B cell (primary cell): ENCODE measurements around the gene TTYH1. TPM values are rescaled to one million over a fixed set of nuclear protein-coding genes. Genes with fewer than 3 reads are reported as not detected.

Source experiments
- ATAC-seq: fragments of 200-7000 bp; cut with Tn5 transposase; one replicate; pipeline ENCODE4 v1.10.0; 2021; ENCODE audit warnings: low read depth, mild to moderate bottlenecking, moderate number of reproducible peaks, moderate library complexity
- CTCF ChIA-PET: fragments of 350-600 bp; sonication (Branson Sonifier 250); formaldehyde crosslinking; loops from one replicate; lab custom pipeline; 2021; ENCODE audit warnings: antibody characterized with exemption, inconsistent platforms; lab: Charles Lee
- POLR2A ChIA-PET: fragments of 350-600 bp; sonication (Branson Sonifier 250); formaldehyde crosslinking; loops from one replicate; lab custom pipeline; 2021; ENCODE audit warnings: antibody characterized with exemption; lab: Charles Lee
- DNase-seq: peaks from one replicate; pipeline ENCODE4 v3.0.0; 2013
- H2AFZ ChIP-seq: 2 replicates; pipeline ENCODE4 v1.6.1; 2012; ENCODE audit warnings: mild to moderate bottlenecking, low read depth, low read length; ENCODE audit not compliant: insufficient read depth, poor library complexity, severe bottlenecking
- H3K27ac ChIP-seq, 2 donors: 1 replicate in 1 of 2; 2 replicates in 1 of 2; pipeline ENCODE4 v1.5.1; 2012 to 2013; ENCODE audit warnings: low read length in 2 of 2, mild to moderate bottlenecking in 2 of 2, moderate library complexity in 1 of 2
- H3K27me3 ChIP-seq, 4 experiments: fragments of 200-600 bp in 1 of 4; sonication (generic) in 1 of 4; replicated peaks in 1 of 4; 1 replicate in 2 of 4; 2 replicates in 2 of 4; pipeline versions ENCODE4 v1.6.1 to v1.7.0; 2013 to 2016; ENCODE audit warnings: low read length in 3 of 4, mild to moderate bottlenecking in 2 of 4, mixed read lengths in 1 of 4, moderate library complexity in 1 of 4; ENCODE audit not compliant: insufficient read depth in 4 of 4, control insufficient read depth in 3 of 4; ENCODE audit errors: control extremely low read depth in 1 of 4
- H3K36me3 ChIP-seq, 2 experiments: replicated peaks in 1 of 2; 1 replicate in 1 of 2; 2 replicates in 1 of 2; pipeline versions ENCODE4 v1.6.1 to v1.7.1; 2013; ENCODE audit warnings: low read length in 1 of 2; ENCODE audit not compliant: insufficient read depth in 2 of 2, control insufficient read depth in 1 of 2; ENCODE audit errors: control extremely low read depth in 1 of 2, extremely low read depth in 1 of 2
- H3K4me1 ChIP-seq, 2 donors: fragments of 200-600 bp in 1 of 2; sonication (generic) in 1 of 2; 1 replicate in 1 of 2; 2 replicates in 1 of 2; pipeline versions ENCODE4 v1.5.1 to v1.6.1; 2013 to 2017; ENCODE audit warnings: low read length in 2 of 2; ENCODE audit not compliant: control insufficient read depth in 2 of 2, insufficient read depth in 2 of 2
- H3K4me2 ChIP-seq: replicated peaks from 2 replicates; pipeline ENCODE3; 2012; ENCODE audit warnings: mild to moderate bottlenecking, low read depth, low read length; ENCODE audit not compliant: poor library complexity, severe bottlenecking
- H3K4me3 ChIP-seq, 5 experiments: fragments of 200-600 bp in 1 of 5; sonication (generic) in 1 of 5; 1 replicate in 3 of 5; 2 replicates in 2 of 5; pipeline versions ENCODE4 v1.5.1 to v1.7.0; 2011 to 2016; ENCODE audit warnings: low read length in 4 of 5, mild to moderate bottlenecking in 4 of 5, low read depth in 2 of 5, control low read depth in 1 of 5, moderate library complexity in 1 of 5; ENCODE audit not compliant: insufficient read depth in 1 of 5; ENCODE audit errors: control extremely low read depth in 1 of 5, extremely low read depth in 1 of 5
- H3K79me2 ChIP-seq: fragments of 200-600 bp; sonication (generic); one replicate; pipeline ENCODE4 v1.6.0; 2016; ENCODE audit warnings: low read length; ENCODE audit not compliant: control insufficient read depth, insufficient read depth
- H3K9ac ChIP-seq: fragments of 200-600 bp; sonication (generic); 2 replicates; pipeline ENCODE4 v1.6.1; 2017; ENCODE audit warnings: mild to moderate bottlenecking, low read length, moderate library complexity
- H3K9me3 ChIP-seq, 3 donors: one replicate each; pipeline versions ENCODE4 v1.6.1 to v1.7.1; 2013; ENCODE audit warnings: low read length in 2 of 3; ENCODE audit not compliant: control insufficient read depth in 2 of 3, insufficient read depth in 1 of 3; ENCODE audit errors: control extremely low read depth in 1 of 3
- H4K20me1 ChIP-seq: 2 replicates; pipeline ENCODE4 v1.6.0; 2012; ENCODE audit warnings: mild to moderate bottlenecking, low read length; ENCODE audit not compliant: insufficient read depth, control insufficient read depth, poor library complexity, severe bottlenecking
- H3K27ac Mint-ChIP-seq: one replicate; pipeline ENCODE4 v1.8.0; 2021; ENCODE audit warnings: mixed read lengths
- H3K27me3 Mint-ChIP-seq: one replicate; pipeline ENCODE4 v1.8.0; 2021; ENCODE audit warnings: mixed read lengths
- H3K4me1 Mint-ChIP-seq: one replicate; pipeline ENCODE4 v1.8.0; 2021; ENCODE audit warnings: mixed read lengths
- H3K4me3 Mint-ChIP-seq: one replicate; pipeline ENCODE4 v1.8.0; 2021; ENCODE audit warnings: mixed read lengths
- H3K9me3 Mint-ChIP-seq: one replicate; pipeline ENCODE4 v1.8.0; 2022; ENCODE audit warnings: mixed read lengths; ENCODE audit not compliant: insufficient read depth
- CTCF ChIP-seq: fragments of 200-600 bp; IDR thresholded peaks from one replicate; pipeline ENCODE4 v1.8.0; 2022; ENCODE audit warnings: antibody characterized with exemption, mild to moderate bottlenecking
- EZH2 ChIP-seq: IDR thresholded peaks from 2 replicates; pipeline ENCODE4 v1.6.1; 2012; ENCODE audit warnings: borderline replicate concordance, low read depth, mild to moderate bottlenecking, moderate library complexity, low read length; ENCODE audit not compliant: insufficient read depth, poor library complexity, severe bottlenecking
- WGBS: methylation state at CpG from one replicate; pipeline ENCODE4 v1.1.5; 2013; ENCODE audit warnings: missing lambda C conversion rate; ENCODE audit not compliant: insufficient coverage; 5-methylcytosine and 5-hydroxymethylcytosine counted together
- intact Hi-C: fragments of 100-400 bp; cut with micrococcal nuclease; formaldehyde crosslinking; loops from one replicate; pipeline ENCODE4 v1.10.0; 2022
- polyA plus RNA-seq: library from polyadenylated mRNA; depleted of rRNA; stranded (reverse); fragments of >200 nt; gene quantifications from 2 replicates; pipeline ENCODE4 v1.2.3, GENCODE V29; 2012
- total RNA-seq, 2 donors: library from RNA; stranded (reverse); fragments of 120-200 nt in 1 of 2; gene quantifications; 1 replicate in 1 of 2; 2 replicates in 1 of 2; pipeline versions ENCODE4 v1.2.3 to v1.2.4, GENCODE V29; 2013 to 2022

Gene TTYH1
- total and polyA plus RNA-seq, 2 donors (not counting 1 experiment from before 2014, with no cell fraction given), result not detected

GRCh38 chr19:54431255-54431838, 16.1 kb downstream of the TTYH1 start:
- Mint-ChIP-seq H3K27me3 (peaks cover 17% of the 10 kb centered on the region), H3K4me1 (peaks cover 10% of the 10 kb centered on the region), H3K9me3 (no peaks in the 10 kb centered on the region), H3K27ac (peak overlapping the region; percentile 15), H3K4me3 (peak overlapping the region; percentile 67)
- CTCF ChIA-PET, result interaction anchor here (1.4 kb wide), 1 partner anchor 166 kb away, joined by 3 read pairs; no protein-coding TSS in a partner anchor
- H3K27me3 ChIP-seq, result peaks cover 0 to 29% (median 10%) of the 10 kb centered on the region in 4 experiments
- ATAC-seq (no peak), DNase-seq (no peak)
- peaks cover 0 to 3% (median 0%) of the 10 kb centered on the region in 3 donors for H3K9me3 ChIP-seq
- H3K4me3 ChIP-seq, result no peak overlapping the region
- no peak overlapping the region for H3K27ac ChIP-seq
- peak overlapping the region; percentile 62 for H3K4me2 ChIP-seq
- no peak overlapping the region for H3K9ac ChIP-seq
- intact Hi-C loops, result no loop called here
- H4K20me1 ChIP-seq, result peaks cover 7% of the 10 kb centered on the region
- H2AFZ ChIP-seq, result no peak overlapping the region
- peaks cover 14 to 22% of the 10 kb centered on the region in 2 donors for H3K4me1 ChIP-seq
- POLR2A ChIA-PET, result interaction anchor here (1.4 kb wide), 1 partner anchor 18 kb away, joined by 7 read pairs; the partner anchor contains the start of gene LENG8
- peaks cover 9% of the 10 kb centered on the region for H3K79me2 ChIP-seq
- whole genome bisulfite sequencing, result 54% methylated on average over 9 of the region's 11 CpGs
- no peak for TF ChIP-seq CTCF
- no peak for TF ChIP-seq EZH2
- no peaks in the 10 kb centered on the region for H3K36me3 ChIP-seq

- TF ChIP-seq EZH2 (no peak), CTCF (no peak)
- H3K9me3 ChIP-seq, result peaks cover 0 to 3% (median 0%) of the 10 kb centered on the region in 3 donors
- no peak overlapping the region for H3K27ac ChIP-seq
- no peak overlapping the region for H3K4me2 ChIP-seq
- intact Hi-C loops, result no loop called here
- no peaks in the 10 kb centered on the region for H3K36me3 ChIP-seq
- Mint-ChIP-seq H3K9me3 (no peaks in the 10 kb centered on the region), H3K4me1 (peaks cover 12% of the 10 kb centered on the region), H3K27ac (no peak overlapping the region), H3K4me3 (no peak overlapping the region), H3K27me3 (peaks cover 13% of the 10 kb centered on the region)
- 88% methylated on average over 5 of the region's 10 CpGs for WGBS
- H3K79me2 ChIP-seq, result peaks cover 12% of the 10 kb centered on the region
- peaks cover 7% of the 10 kb centered on the region for H4K20me1 ChIP-seq
- POLR2A ChIA-PET, result no interaction called here
- no peak overlapping the region for H2AFZ ChIP-seq
- H3K4me1 ChIP-seq, result peaks cover 14 to 22% of the 10 kb centered on the region in 2 donors
- H3K9ac ChIP-seq, result no peak overlapping the region
- CTCF ChIA-PET, result interaction anchor here (1.4 kb wide), 1 partner anchor 166 kb away, joined by 3 read pairs; no protein-coding TSS in a partner anchor
- H3K4me3 ChIP-seq, result no peak overlapping the region
- no peak for DNase-seq
- ATAC-seq, result no peak
- H3K27me3 ChIP-seq, result peaks cover 0 to 26% (median 10%) of the 10 kb centered on the region in 4 experiments
Measured at GRCh38 chr19:54432144-54432738, 17.0 kb downstream of the TTYH1 start.
